ENCODE measurements around the gene DRD3.

DRD3 gene

DNA sequence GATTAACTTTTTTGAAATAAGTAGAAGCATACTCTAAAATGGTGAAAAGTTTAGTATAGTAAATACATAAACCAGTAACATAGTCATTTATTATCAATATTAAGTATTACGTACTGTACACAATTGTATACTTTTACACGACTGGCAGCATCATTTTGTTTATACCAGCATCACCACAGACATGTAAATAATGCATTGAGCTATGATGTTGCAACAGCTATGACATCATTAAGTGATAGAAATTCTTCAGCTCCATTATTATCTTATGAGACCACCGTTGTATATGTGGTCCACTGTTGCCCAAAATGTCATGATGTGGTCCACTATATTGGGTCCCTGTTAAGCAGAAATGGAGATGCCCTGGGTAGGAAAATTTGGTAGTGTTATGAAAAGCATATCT lies 51.3 kb downstream of the DRD3 start:
- intact Hi-C loops (cut with DNase I), result no loop called here

DNA sequence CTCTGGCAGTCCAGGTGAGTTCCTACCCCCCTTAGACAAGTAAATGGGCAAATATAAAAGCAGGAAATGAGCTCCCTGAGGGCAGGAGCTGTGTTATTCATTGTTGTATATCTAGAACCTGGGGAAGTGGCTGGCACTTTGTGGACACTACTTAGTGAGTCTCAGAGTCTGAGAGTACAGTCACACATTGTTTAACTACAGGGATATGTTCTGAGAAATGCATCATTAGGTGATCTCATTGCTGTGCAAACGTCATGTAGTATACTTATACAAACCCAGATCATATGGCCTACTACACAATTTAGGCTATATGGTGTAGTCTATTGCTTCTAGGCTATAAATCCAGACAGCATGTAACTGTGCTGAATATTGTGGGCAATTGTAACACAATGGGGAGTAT lies 52.4 kb downstream of the DRD3 start:
- no peak for DNase-seq
- intact Hi-C loops (cut with DNase I), result no loop called here

More for the DNA sequence above, 51.3 kb downstream of the DRD3 start:
- no peak for DNase-seq

GRCh38 chr3:114122027-114122709 lies 56.7 kb downstream of the DRD3 start:
- no peak for DNase-seq
- intact Hi-C loops (cut with DNase I), result no loop called here

GRCh38 chr3:114120211-114120610 lies 58.6 kb downstream of the DRD3 start:
- DNase-seq, result no peak
- intact Hi-C loops (cut with DNase I), result no loop called here

DNA sequence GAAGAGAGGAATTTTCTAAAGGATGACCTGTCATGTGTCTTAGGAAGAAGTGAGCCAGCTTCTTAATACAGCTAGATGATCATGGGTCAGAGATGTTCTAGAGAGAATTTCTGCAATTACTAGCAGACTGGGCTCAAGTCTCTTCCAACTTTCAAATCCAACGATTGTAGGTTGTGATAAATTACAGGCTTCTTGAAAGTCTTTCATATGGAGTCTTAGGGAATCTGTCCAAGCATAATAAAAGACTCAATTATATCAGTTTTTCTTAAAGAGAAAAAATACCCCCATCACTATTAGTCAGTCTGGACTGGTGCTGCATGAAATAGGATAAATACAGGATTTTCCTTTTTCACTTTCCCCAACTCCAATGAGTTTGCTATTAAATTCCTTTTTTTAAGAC lies 59.1 kb downstream of the DRD3 start:
- intact Hi-C loops (cut with DNase I), result no loop called here

GRCh38 chr3:114115143-114115542 lies 63.7 kb downstream of the DRD3 start:
- intact Hi-C loops (cut with DNase I), result no loop called here
- DNase-seq, result no peak

More for the DNA sequence above, 59.1 kb downstream of the DRD3 start:
- no peak for DNase-seq

- intact Hi-C loops (cut with DNase I), result no loop called here
- DNase-seq, result no peak
These were observed 64.1 kb downstream of the DRD3 start for GRCh38 chr3:114114719-114115118.

GRCh38 chr3:114112696-114113095 lies 66.2 kb downstream of the DRD3 start:
- intact Hi-C loops (cut with DNase I), result no loop called here
- DNase-seq, result no peak

- no peak for DNase-seq
- intact Hi-C loops (cut with DNase I), result no loop called here
These were observed 67.6 kb downstream of the DRD3 start for GRCh38 chr3:114111060-114111770.

- DNase-seq, result no peak
- intact Hi-C loops (cut with DNase I), result no loop called here
These were observed 68.4 kb downstream of the DRD3 start for GRCh38 chr3:114110439-114110838.

DNA sequence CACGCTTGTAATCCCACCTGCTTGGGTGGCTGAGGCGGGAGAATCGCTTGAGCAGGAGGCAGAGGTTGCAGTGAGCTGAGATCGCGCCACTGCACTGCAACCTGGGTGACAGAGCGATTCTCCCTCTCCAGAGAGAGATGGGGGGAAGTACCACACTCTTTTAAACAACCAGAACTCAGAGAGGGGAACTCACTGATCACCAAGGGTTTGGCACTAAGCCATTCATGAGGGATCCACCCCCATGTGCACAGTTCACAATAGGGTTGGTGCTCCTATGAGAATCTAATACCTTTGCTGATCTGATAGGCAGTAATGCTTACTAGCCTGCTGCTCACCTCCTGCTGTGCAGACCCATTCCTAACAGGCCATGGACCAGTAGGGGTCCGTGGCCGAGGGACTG lies 70.7 kb downstream of the DRD3 start:
- no peak for DNase-seq
- intact Hi-C loops (cut with DNase I), result no loop called here

- no peak for DNase-seq
- intact Hi-C loops (cut with DNase I), result no loop called here
These were observed 74.4 kb downstream of the DRD3 start for GRCh38 chr3:114104414-114104813.

- no peak for DNase-seq
- intact Hi-C loops (cut with DNase I), result no loop called here
These were observed 75.0 kb downstream of the DRD3 start for GRCh38 chr3:114103858-114104257.

DNA sequence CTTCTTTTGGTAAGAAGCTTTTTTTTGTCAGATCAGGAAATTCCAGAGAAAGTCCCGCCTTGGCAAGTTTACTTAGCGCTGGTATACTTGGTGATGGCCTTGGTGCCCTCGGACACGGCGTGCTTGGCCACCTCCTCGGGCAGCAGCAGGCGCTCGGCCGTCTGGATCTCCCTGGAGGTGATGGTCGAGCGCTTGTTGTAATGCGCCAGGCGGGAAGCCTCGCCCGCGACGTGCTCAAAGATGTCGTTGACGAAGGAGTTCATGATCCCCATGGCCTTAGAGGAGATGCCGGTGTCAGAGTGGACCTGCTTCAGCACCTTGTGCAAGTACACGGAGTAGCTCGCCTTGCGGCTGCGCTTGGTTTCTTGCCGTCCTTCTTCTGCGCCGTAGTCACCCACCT lies 75.7 kb downstream of the DRD3 start:
- intact Hi-C loops (cut with DNase I), result no loop called here
- no peak for DNase-seq

GRCh38 chr3:114101101-114101500 lies 77.8 kb downstream of the DRD3 start:
- no peak for DNase-seq
- intact Hi-C loops (cut with DNase I), result no loop called here

- DNase-seq, result no peak
- intact Hi-C loops (cut with DNase I), result no loop called here
These were observed 83.1 kb downstream of the DRD3 start for GRCh38 chr3:114095796-114096195.

GRCh38 chr3:114093596-114093995 lies 85.3 kb downstream of the DRD3 start:
- intact Hi-C loops (cut with DNase I), result no loop called here
- DNase-seq, result peak in 1 of 10 donors; percentile 10

DNA sequence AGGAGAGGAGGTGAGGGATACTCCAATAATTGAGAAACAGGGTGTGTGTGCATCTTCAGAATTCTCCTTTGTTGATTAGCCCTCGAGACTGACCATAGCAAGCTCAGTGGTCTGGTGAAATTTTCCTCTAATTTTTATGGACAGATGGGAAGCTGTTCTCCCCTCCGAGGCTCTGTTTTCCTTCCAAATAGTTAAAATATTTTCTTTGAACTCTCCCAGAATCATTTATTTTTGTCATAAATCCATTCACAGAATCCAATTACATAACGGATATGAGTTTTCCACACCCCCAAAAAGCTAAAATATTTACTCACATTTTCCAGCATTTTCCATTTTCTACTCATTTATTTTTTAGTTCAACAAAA lies 85.9 kb downstream of the DRD3 start:
- intact Hi-C loops (cut with DNase I), result no loop called here

DNA sequence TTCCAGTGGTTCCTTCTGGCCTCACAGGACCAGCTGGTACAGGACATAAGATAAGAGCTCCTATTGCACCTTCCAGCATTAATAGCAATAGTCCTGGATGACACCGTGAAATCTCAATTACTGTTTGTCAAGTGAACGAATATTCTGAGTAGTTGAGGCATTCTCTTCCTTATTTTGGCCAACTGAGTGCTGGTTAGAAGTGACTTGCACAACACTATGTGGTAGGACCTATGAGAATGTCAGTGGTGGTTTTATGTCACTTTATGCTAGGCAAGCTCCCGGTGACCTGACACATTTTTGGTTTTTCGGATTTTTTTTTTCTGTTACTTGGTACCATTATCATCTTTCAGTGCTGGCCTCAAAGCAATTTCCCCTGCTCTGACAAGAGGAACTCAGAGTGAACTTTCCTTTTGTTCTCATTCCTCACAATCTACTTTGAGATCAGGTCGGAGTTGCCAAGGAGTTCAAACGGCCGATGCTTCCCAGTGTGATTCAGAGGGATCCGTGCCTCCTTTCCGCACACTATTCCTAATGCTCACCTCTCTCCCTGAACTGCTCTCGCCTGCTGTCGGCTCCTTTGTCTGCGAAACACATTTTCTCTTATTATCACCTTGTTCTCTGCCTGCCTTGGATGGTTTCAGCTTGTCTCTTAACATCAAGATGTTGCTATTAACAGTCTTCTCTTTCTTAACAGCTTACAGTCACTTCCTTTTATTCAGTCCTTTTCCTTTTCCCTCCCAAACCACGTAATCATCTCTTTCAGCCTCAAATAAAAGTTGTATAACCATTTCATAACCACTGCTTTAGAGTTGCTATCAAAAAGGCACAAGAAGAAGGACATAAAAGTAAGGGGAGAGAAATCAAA lies 86.5 kb downstream of the DRD3 start:
- intact Hi-C loops (cut with DNase I), result no loop called here
- no peak for DNase-seq

More for the DNA sequence above, 85.9 kb downstream of the DRD3 start:
- no peak for DNase-seq

DNA sequence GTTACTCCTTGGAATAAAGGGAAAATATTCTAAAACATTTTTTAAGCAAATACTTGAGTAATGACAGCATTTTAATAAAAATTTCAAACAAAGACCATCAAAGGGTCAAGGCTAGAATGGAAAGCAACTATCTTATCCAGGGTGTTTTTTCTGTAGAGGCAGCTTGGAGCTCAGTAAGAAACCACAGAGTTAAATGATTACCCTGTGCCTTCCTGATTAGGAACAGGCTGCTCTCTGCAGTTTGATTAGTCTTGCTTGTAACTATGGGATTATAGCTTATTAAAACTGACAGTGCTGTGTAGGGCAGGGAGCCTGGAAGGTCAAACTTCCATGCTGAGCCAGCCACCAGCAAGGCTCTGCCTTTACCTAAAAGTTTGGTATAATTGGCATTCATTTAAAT lies 89.2 kb downstream of the DRD3 start:
- intact Hi-C loops (cut with DNase I), result no loop called here
- DNase-seq, result no peak

DNA sequence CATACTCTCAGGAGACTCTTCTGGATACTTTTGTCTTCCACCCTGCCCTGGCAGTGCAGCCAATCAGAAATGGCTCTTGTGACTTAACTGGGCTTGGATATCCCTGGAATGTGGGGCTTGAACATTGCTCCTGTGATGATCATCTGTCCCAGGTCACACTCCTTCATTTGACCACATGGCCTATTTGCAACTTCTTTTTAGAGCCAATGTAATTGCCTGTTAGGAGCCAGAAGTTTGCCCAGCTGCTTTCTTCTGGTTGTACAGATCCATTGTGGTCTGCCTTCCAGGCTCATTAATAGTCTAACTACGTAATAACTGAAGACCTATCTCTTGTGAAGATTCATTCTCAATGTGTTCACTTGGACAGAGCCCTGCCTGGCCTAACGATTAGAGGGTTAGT lies 92.5 kb downstream of the DRD3 start:
- intact Hi-C loops (cut with DNase I), result no loop called here
- no peak for DNase-seq

Data from posterior cingulate gyrus (tissue), 11 donors.